NCI-H1092 treated with DMSO at 0.1 percent for 48 hours (cell line): ENCODE data around the gene CCT5.
"Not testable (repeated sequence)": the region's sequence is repeated elsewhere in the genome, so short reads cannot be mapped to it uniquely, and the experiment has no call there.

ENCODE experiments used
- DNase-seq: peaks from one replicate; lab custom pipeline; 2025; lab: John Stamatoyannopoulos, UW

The CCT5 gene

DNA sequence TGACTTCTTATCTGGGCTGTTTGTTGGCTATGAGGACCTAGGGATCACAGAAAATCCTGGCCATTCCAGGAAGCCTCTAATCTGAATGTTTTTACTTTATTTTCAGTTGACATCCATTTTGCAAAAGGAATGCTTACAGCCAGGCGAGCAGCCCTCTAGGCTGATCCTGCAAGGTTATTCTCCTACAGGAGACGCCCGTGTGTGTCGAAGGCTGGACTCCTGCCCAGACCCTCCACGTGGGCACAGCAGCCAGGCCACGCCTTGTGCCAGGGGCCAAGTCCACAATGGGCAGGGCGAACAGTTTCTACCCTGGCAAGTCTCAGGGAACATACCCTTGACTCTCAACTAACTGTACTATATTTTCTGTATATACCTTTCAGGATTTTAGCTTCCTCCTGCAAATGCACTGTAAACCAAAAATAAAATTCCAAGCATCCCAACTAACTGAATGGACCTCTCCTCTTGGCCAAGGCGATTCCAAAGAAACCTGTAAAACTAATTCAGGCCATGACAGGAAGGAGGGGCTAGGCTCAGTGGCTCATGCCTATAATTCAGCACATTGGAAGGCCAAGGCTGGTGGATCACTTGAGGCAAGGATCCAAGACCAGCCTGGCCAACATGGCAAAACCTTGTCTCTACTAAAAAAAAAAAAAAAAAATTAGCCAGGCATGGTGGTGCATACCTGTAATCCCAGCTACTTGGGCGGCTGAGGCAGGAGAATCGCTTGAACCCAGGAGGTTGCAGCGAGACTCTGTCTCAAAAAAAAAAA lies 51.9 kb downstream of the CCT5 start:
- DNase-seq, result peak; percentile 73

GRCh38 chr5:10303201-10303600 lies 53.1 kb downstream of the CCT5 start:
- DNase-seq, result no peak

DNA sequence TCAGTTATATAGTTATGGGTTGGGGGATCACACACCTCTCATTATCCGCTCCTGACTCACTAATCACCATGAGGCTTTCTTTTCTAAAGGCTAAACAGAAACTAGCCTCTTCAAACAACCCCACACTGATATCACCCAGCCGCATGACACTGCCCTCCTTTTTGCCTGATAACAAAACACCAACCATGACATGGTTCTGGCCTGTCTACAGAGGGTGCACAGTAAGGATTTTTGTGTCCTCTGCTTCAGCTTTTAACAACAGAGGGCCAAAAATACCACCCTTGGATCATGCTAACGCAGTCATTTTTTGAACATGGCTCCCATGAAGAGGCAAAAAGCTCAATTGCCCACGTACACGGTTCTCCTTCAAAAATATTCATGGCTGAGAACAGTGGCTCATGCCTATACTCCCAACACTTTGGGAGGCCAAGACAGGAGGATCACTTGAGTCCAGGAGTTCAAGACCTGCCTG lies 53.7 kb downstream of the CCT5 start:
- no peak for DNase-seq

- DNase-seq, result peak; percentile 22
Measured at GRCh38 chr5:10304932-10305331, 54.9 kb downstream of the CCT5 start.

DNA sequence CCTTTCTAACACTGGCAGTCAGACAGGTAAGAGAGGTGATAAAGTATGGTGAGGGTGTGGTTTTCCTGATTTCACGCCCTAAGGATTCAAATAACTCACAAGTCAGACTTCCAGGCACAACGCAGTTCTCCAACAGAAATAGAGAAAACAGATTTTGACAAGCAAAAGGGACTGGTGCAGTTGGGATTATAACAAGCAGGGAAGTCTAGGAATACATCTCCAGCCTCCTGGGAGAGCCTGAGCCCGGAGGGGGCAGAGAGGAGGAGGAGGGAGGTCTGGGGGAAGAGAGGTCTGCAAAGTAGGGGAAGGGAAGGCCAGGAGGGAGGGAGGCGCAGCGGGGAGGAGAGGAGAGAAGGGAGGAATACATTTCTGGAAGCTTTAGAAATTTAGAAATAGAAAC lies 56.0 kb downstream of the CCT5 start:
- no peak for DNase-seq

GRCh38 chr5:10306806-10307205 lies 56.7 kb downstream of the CCT5 start:
- peak; percentile 64 for DNase-seq

- DNase-seq, result peak; percentile 73
Measured at GRCh38 chr5:10307206-10308148, 57.4 kb downstream of the CCT5 start, which contains the start of gene CMBL. Gene CMBL, minus strand, starts transcription at chr5:10307902. Its CDS starts 17,140 bp downstream, at chr5:10290762.

GRCh38 chr5:10308844-10309243 lies 58.8 kb downstream of the CCT5 start:
- no peak for DNase-seq

- no peak for DNase-seq
Measured at GRCh38 chr5:10310066-10310779, 60.1 kb downstream of the CCT5 start.

DNA sequence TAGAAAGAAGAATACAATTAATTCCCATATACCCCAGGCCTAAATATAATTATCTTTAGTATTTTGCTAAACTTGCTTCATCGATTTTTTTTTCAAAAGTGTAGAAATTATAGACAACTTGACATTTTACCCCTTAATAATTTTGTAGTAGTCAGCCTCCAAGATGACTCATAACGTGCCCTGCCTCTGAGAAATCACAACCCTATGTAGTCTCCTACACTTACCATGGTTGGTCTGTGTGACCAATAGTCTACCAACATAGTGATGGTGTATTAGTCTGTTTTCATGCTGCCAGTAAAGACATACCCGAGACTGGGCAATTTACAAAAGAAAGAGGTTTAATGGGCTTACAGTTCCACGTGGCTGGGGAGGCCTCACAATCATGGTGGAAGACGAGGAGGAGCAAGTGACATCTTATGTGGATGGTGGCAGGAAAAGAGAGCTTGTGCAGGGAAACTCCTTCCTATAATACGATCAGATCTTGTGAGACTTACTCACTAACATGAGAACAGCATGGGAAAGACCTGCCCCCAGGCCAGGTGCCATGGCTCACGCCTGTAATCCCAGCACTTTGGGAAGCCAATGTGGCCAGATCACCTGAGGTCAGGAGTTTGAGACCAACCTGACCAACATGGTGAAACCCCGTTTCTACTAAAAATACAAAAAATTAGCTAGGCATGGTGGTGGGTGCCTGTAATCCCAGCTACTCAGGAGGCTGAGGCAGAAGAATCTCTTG lies 60.9 kb downstream of the CCT5 start:
- DNase-seq, result not testable (repeated sequence)

GRCh38 chr5:10311595-10312425 lies 61.7 kb downstream of the CCT5 start:
- DNase-seq, result no peak

- no peak for DNase-seq
Measured at GRCh38 chr5:10315201-10315600, 65.1 kb downstream of the CCT5 start.
